ENCODE measurements around the gene PDIA2.
"Not testable (repeated sequence)": the region's sequence is repeated elsewhere in the genome, so short reads cannot be mapped to it uniquely, and the experiment has no call there.

PDIA2 gene

DNA sequence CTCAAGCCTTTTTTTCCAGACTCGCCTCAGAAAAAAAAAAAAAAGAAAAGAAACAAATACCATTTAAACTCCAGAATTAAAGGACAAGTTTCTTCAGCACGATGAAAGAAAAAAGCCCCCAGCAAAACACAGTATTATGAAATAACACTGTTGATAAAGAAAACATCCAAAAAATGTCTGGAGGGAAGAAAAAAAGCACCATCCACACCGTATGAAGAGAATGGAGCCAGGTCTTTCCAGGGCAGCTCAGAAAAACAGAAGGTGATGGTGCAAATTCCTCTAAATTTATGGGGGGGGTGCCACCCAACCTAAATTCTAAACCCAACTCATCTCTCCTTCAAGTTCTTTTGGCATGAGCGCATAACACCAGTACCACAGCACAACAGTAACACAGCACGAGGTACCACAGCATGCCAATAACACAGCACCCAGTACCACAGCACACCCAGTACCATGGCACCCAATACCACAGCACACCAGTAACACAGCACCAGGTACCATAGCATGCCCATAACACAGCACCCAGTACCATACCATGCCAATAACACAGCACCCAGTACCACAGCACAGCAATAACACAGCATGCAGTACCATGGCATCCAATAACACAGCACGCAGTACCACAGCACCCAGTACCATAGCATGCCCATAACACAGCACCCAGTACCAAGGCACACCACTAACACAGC, 50.6 kb downstream of the PDIA2 start:
- DNase-seq, result no peak

- DNase-seq, result not testable (repeated sequence)
These were observed 51.3 kb downstream of the PDIA2 start for GRCh38 chr16:334164-334832.

- not testable (repeated sequence) for DNase-seq
These were observed 52.1 kb downstream of the PDIA2 start for GRCh38 chr16:334861-335632.

DNA sequence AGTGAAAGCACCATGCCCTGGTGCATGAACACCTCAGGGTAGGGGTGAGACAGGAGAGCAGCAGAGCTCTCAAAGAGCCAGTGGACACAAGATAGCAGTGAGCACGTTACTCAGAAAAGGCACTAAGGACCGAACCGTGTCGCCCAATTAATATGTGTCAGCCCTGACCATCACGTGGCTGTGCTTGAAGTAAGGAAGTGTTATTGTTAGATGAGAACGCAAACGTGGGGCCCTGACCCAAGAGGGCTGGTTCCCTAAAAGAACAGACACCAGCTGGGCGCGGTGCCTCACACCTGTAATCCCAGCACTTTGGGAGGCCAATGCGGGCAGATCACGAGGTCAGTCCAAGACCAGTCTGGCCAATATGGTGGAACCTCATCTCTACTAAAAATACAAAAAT, 53.3 kb downstream of the PDIA2 start:
- DNase-seq, result no peak
